GM18870 (cell line): ENCODE data around the gene KRT34.
"Not testable (repeated sequence)": the region's sequence is repeated elsewhere in the genome, so short reads cannot be mapped to it uniquely, and the experiment has no call there.

Experiments used
- ATAC-seq: cut with Tn5 transposase; IDR thresholded peaks from one replicate; pipeline ENCODE4 v1.9.1; 2021; ENCODE audit warnings: moderate library complexity; ENCODE audit not compliant: unreplicated experiment

The KRT34 gene

GRCh38 chr17:41404024-41404671 lies 22.0 kb upstream of the KRT34 start:
- no peak for ATAC-seq

GRCh38 chr17:41403404-41404023 lies 21.4 kb upstream of the KRT34 start:
- no peak for ATAC-seq

- no peak for ATAC-seq
These were observed 20.1 kb upstream of the KRT34 start for GRCh38 chr17:41402161-41402560.

- ATAC-seq: no peak
These were observed 15.0 kb upstream of the KRT34 start, which contains the start of gene KRT31 for GRCh38 chr17:41396996-41397660. Gene KRT31, minus strand, starts transcription at chr17:41397608. Its CDS starts 69 bp downstream, at chr17:41397539.

- ATAC-seq: no peak
These were observed 14.2 kb upstream of the KRT34 start for GRCh38 chr17:41396340-41396739.

GRCh38 chr17:41395611-41396010 lies 13.5 kb upstream of the KRT34 start:
- ATAC-seq: no peak

GRCh38 chr17:41395044-41395443 lies 12.9 kb upstream of the KRT34 start:
- ATAC-seq: not testable (repeated sequence)

- ATAC-seq: no peak
These were observed 12.3 kb upstream of the KRT34 start for GRCh38 chr17:41394254-41394996.

- ATAC-seq: no peak
These were observed 11.7 kb upstream of the KRT34 start for GRCh38 chr17:41393826-41394225.

GRCh38 chr17:41393294-41393693 lies 11.2 kb upstream of the KRT34 start:
- ATAC-seq: no peak

GRCh38 chr17:41392278-41392677 lies 10.2 kb upstream of the KRT34 start:
- ATAC-seq: no peak

- no peak for ATAC-seq
These were observed 9.4 kb upstream of the KRT34 start for GRCh38 chr17:41391535-41391934.

GRCh38 chr17:41390411-41390938 lies 8.4 kb upstream of the KRT34 start:
- ATAC-seq: no peak

GRCh38 chr17:41387670-41388069 lies 5.6 kb upstream of the KRT34 start:
- ATAC-seq: no peak

GRCh38 chr17:41386227-41386626 lies 4.1 kb upstream of the KRT34 start:
- no peak for ATAC-seq

GRCh38 chr17:41383690-41384089 lies 1.6 kb upstream of the KRT34 start:
- ATAC-seq: no peak

GRCh38 chr17:41382394-41382793 lies 288 bp upstream of the KRT34 start:
- ATAC-seq: no peak

GRCh38 chr17:41380091-41380490 lies 2.0 kb downstream of the KRT34 start:
- not testable (repeated sequence) for ATAC-seq

GRCh38 chr17:41377546-41377945 lies 4.6 kb downstream of the KRT34 start:
- ATAC-seq: no peak

GRCh38 chr17:41369713-41370112 lies 12.4 kb downstream of the KRT34 start, which contains the start of gene KRT33B:
Gene KRT33B, minus strand, starts transcription at chr17:41369813. Its CDS starts 63 bp downstream, at chr17:41369750.
- ATAC-seq: no peak

GRCh38 chr17:41369023-41369422 lies 13.1 kb downstream of the KRT34 start:
- no peak for ATAC-seq
